GM19193 (cell line): ENCODE results near the gene WEE2.

ENCODE experiments used
- POLR2A ChIP-seq: IDR thresholded peaks from 4 replicates; pipeline ENCODE4 v1.6.1; 2011; ENCODE audit not compliant: insufficient read depth, insufficient read length; ENCODE audit errors: extremely low read depth

The WEE2 gene

DNA sequence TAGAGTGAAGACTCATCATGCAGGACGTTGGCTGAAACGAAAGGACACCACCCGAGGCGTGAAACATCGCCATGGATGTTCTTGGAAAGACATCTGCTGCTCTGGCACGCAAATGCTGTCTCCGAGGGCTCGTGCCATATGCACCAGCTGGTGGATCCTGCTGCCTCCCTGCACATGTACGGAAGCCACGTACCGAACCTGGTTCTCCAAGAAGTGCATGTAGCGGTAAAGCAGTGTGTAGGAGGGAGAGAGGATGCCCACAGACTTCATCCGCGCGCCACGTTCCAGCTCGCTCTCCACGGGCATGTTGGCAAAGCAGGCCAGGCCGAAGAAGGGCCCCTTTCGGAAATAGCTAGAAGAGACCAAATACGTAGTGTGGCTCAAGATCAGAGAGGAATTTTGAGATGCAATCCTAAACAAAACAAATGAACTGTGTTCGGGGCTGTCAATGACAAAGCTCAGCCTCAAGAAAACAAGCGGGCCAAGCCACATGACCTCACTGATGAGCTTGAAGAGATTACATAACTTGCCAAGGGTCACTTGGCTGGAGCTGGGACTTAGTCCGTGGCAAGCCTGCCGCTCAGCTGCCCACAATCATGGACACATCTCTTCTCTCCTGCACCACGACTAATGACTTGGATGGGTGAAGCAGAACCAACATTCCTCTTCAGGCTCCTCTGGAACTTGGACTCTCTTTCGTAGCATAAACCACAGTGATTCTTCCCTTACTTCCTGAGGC is 22.7 kb upstream of the WEE2 start:
- TF ChIP-seq POLR2A = no peak

DNA sequence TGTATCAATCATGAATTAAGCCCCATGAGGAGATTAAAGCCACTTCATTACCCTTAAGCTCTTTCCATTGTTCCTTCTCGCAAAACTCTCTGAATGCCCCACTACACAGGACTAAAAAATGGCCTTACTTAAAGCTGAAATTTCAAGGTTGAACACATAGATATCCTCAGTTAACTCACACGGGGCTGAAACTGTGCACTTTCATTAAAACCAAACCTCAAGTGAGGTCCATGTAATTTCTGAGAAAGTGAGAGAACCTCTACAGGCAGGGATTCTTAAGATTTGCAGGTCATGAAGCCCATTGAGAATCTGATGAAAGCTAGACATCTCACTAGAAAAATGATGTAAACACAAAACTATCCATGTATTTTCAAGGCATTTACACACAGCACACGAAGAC is 22.1 kb upstream of the WEE2 start:
- no peak for TF ChIP-seq POLR2A

DNA sequence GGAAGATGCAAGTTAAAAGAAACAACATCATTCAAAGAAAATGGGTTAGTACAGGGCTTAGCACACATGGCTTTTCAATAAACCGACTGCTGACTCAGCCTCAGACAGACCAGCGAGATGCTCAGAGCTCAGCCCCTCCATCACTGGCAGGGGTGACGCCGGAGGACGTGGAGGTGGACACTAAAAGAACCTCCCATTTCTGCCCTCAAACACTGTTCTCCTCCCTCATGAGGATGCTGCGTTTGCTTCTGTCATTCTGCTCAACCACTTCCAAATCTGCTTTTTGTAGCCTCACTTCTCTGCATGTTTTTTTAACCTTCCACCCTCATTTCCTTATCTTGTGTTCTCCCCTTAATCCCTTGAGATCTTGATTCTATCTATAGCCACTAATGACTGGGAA is 21.5 kb upstream of the WEE2 start:
- TF ChIP-seq POLR2A = no peak

DNA sequence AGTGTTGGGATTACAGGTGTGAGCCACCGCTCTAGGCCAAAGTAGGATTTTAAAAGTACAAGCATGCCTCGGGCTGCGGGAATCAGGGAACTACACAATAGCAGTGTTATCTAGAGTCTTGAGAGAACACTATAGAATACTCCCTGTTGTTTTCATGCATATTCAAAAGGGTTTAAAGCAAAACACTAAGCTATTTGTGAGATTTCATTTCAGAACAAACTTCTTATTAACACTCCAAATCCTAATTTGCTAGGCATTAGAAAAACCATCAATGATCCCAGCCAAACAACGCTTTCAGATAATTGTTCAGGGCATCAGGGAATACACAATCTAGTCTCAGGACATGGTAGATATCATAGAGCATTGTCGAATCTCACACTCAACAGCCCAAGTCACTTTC is 20.1 kb upstream of the WEE2 start:
- no peak for TF ChIP-seq POLR2A

DNA sequence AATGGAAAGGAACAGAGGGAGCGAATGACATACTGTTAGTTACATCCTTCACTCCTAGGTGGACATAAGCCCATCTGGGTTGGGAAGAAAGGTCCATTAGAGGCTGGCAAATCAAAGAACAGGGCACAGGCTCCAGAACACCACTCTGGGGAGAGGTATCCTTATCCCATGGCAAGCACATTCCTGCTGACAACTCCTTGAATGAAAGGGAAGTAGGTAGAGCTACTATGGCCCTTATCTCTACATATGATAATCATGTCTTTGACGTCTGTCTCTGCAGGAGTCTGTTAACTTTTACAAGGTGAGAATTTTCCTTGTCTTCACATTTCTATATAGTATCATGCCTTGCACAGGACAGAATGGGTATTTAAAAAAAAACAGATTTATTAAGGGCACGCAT is 16.6 kb upstream of the WEE2 start:
- no peak for TF ChIP-seq POLR2A

DNA sequence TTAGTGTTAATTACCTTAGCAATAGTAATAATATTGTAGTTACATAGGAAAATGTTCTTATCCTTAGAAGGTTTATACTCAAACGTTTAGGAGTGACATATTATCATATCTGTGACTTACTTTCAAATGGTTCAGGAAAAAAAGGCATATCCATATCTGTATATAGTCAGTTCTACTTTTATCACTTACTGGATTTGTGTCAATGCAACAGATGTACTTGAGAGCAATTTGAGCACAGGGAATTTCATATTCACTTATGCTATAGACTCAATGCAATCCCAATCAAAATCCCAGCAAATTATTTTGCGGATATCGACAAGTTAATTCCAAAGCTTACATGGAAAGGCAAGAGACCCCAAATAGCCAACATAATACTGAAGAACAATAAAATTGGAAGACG is 16.2 kb upstream of the WEE2 start:
- no peak for TF ChIP-seq POLR2A

DNA sequence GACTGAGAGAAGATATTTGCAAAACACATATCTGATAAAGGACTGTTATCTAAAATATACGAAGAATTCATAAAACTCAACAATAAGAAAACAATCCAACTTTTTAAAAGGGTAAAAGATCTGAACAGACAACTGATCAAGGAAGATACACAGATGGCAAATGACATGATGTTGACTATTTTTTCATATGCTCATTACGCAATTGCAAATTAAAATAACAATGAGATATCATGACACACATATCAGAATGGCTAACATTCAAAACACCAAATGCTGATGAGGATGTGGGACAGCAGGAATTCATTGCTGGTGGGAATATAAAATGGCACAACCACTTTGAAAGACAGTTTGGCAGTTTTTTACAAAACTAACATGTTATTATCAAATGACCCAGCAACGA is 15.1 kb upstream of the WEE2 start:
- TF ChIP-seq POLR2A = no peak

DNA sequence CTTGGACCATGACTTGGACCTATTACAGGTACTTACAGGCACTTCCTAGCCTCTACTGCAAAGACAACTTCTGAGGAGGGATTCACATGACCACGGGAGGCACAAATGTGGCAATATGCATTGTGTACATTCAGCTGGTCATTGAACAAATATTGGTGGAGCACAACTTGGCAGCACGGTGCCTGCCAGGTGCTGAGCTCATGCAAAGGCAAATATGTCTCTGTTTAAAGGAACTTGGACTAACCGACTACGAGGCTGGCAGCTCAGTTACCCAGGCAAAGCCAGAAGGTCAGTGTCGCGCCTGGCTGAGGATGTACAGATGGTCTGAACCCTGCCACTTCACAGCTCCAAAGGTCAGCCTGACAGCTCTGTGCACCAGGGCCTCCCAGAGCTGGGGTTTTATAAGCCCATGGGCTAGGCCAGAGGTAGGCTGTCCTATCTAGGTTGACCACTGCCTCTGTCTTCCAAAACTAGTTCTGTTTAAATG is 12.3 kb upstream of the WEE2 start:
- no peak for TF ChIP-seq POLR2A

DNA sequence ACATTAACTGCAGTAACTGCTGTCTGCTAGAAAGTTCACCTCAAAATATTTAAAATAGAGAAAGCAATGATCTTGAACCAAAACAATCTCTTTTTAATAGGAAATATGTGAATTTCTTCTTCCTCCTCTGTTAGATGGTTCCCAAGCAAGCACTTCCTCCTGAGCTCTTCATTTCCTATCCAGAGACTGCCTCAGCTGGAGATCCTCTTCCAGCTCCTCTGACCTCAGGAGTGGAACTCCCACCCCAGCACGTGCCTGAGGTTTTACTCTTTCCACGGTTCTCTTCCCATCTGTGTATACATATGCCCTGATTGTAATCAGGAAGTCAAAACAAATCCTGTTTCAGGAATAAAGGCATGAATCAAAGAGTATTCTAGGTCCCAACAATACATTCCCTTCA is 11.8 kb upstream of the WEE2 start:
- TF ChIP-seq POLR2A = no peak

DNA sequence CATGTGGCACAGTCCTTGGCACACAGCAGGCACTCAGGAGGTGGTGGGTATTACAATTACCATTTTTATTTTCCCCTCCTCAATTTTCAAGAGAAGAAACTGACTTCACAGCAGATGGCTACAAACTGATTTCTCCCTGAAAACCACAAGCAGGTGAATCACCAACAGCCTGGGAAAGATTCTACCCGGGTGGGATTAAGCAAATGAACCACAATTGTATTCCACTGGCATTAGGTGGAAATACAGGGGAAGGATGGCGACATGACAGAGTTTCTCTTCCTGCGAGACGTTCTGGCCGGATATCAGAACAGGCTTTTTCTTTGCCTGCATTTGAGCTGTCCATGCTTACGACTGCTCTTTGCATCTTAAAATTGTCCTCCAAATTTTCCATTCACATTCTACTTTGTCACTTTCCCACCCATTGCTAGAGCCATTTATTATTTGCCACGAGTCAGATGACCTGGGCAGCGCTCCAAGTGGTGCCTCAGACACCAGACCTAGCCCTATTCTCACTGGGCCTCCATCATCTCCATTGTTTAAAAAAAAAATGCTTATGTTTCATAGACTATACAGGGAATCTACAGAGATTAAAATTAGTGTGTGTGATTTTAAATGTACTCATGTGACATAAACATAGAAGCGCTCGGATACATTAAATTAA is 10.8 kb upstream of the WEE2 start:
- no peak for TF ChIP-seq POLR2A

DNA sequence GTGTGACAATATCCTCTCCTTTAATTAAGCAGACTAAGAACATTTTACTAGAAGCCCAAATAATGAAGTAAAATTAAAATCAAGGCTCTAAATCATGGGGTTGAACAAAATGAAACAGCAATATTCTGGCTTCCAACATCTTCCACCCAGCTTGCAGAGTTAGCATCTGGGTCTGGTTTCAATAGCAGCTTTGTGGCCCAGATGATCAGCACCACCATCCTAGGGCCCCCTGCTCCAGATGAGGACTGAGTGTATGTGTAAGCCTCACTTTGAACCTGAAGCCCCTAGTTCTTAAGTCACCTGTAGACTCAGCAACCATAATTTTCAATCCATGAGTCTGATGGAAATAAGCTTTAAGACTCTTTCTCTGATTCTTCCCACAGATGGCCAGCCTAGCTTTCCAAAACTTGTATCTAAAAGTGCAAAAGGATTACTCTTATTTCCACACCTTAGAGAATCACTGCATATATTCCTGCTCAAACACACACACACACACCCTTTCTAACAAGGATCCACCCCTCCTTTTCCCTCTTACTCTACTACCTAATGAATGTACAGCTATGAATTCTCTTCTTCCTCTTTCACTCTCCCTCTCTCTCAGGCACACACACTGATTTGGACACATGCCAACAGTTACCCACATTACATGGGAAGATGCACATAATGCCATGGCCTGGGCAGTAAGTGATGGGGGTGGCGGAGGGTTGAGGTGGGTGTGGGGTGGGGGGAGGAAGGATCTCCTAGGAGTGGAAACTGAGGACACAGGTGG is 9.7 kb upstream of the WEE2 start:
- TF ChIP-seq POLR2A = no peak

DNA sequence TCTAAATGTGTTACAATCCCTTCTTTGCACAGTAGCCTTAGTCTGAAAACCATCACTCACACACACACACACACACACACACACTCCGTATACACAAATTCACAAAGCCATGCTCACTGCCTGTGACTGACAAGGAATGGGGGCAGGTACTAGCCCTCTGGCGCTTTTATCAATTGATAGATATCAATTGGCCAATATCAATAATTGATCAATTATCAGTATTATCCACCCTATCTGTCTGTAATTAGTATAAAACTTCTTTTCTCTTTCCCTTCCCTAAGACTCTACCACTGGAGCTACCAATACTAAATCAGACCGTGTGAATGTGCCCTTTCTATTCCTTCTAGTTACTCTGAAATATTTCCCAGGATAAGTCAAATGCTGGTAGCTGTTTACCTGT is 8.3 kb upstream of the WEE2 start:
- TF ChIP-seq POLR2A = no peak

DNA sequence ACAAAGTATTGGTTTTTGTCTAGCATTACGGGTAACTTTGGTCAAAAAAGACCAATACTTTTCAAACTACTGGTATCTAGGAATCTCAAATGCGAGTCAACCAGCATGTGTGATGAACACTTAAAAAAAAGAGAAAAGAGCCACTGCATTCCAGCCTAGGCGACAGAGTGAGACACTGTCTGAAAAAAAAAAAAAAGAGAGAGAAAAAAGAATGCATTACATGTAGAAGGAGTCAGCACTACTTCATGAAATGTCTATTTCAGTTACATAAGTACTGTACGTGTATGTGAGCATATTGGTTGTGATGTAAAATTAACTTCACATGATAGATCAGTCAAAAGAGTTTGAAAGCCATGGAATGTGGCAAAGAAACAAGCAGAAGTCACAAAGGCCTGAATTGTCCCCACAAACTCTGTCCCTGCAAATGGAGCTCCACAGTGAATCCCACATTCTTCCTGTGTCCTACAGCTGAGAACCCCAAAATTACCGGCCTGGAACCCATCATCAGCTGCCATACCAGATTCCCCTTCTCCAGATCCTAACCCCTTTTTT is 7.8 kb upstream of the WEE2 start:
- no peak for TF ChIP-seq POLR2A

DNA sequence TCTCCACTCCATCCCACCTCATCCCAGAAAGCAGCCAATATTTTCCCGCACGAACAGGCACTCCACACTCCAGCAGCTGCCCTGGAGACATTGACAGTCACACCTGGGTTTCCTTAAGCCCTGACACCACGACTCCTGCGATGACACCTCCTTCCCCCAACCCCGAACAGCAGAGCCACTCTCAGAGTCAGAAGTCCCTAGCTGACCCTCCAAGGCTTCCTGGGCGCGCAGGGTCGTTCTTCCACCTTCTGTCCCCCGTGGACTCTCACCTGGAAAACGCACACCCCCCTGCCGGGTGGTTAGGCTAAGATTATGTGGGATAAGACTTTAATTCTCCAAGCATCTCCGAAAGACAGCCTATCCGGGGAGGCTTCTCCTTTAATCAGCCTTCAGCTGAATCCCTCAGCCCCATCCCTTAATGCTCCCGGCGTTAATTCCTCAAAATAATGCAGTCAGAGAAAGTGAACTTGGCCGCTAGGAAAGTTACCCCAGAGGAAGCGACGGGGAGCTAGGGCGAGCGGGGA is 7.2 kb upstream of the WEE2 start:
- no peak for TF ChIP-seq POLR2A

DNA sequence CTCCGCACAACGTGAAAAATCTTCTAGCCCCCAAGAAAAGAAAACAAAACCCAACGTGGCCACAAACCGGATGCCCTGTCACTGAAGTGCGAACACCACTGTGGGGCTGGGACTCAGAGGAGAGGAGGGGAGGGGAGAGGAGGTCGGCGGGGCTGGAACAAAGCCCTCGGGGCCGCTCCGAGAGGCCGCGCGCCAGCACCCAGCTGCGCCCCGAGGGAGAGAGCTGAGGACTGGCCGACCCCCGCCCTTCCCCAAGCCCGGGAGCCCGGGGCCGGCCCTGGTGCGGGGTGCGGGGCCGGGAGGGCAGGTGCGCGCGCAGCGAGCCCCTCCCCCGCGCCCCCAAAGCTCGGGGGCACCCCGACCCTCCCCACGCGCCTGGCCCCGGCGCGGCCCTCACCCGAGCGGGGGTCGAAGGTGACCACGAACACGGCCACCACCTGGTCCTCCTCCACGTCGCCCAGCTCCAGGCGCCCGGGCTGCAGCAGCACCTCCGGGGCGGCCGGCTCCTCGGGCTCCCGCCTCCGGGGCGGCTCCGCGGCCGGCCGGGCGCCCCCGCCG is 6.6 kb upstream of the WEE2 start:
- peak; percentile 56 for TF ChIP-seq POLR2A
